HG03575 (cell line): Measurements from ENCODE around the gene ADAR.
"Not testable (repeated sequence)": the region's sequence is repeated elsewhere in the genome, so short reads cannot be mapped to it uniquely, and the experiment has no call there.

Experiments
- ATAC-seq: cut with Tn5 transposase; IDR thresholded peaks from one replicate; pipeline ENCODE4 v1.9.1; 2021; ENCODE audit not compliant: unreplicated experiment, insufficient number of reproducible peaks, low FRiP score; ENCODE audit errors: extremely low read depth

Gene ADAR

GRCh38 chr1:154607609-154608396 lies at the start of gene ADAR:
TSS of gene ADAR (minus strand) at chr1:154608186. CDS start at chr1:154608006, 180 bp downstream.
- ATAC-seq, result peak; percentile 38

GRCh38 chr1:154657556-154657955 lies 49.6 kb upstream of the ADAR start:
- ATAC-seq, result no peak

GRCh38 chr1:154652893-154653292 lies 44.9 kb upstream of the ADAR start:
- no peak for ATAC-seq

- not testable (repeated sequence) for ATAC-seq
Measured at GRCh38 chr1:154644724-154645123, 36.7 kb upstream of the ADAR start.

GRCh38 chr1:154641534-154641933 lies 33.5 kb upstream of the ADAR start:
- no peak for ATAC-seq

- no peak for ATAC-seq
Measured at GRCh38 chr1:154639876-154640275, 31.9 kb upstream of the ADAR start.

- no peak for ATAC-seq
Measured at GRCh38 chr1:154635171-154635570, 27.2 kb upstream of the ADAR start.

GRCh38 chr1:154629675-154630073 lies 21.7 kb upstream of the ADAR start:
- no peak for ATAC-seq

GRCh38 chr1:154629061-154629674 lies 21.2 kb upstream of the ADAR start:
- no peak for ATAC-seq

GRCh38 chr1:154628121-154628405 lies 20.1 kb upstream of the ADAR start:
- ATAC-seq, result no peak

GRCh38 chr1:154627257-154628120 lies 19.5 kb upstream of the ADAR start:
- ATAC-seq, result no peak

GRCh38 chr1:154626456-154627256 lies 18.7 kb upstream of the ADAR start:
- no peak for ATAC-seq

GRCh38 chr1:154624746-154625643 lies 17.0 kb upstream of the ADAR start:
- no peak for ATAC-seq

GRCh38 chr1:154623358-154623757 lies 15.4 kb upstream of the ADAR start:
- ATAC-seq, result no peak

GRCh38 chr1:154622503-154623039 lies 14.6 kb upstream of the ADAR start:
- no peak for ATAC-seq

- ATAC-seq, result no peak
Measured at GRCh38 chr1:154621875-154622274, 13.9 kb upstream of the ADAR start.

GRCh38 chr1:154620751-154621150 lies 12.8 kb upstream of the ADAR start:
- no peak for ATAC-seq
